ENCODE data around the gene PRRC2B. TPM values are rescaled to one million over a fixed set of nuclear protein-coding genes. Genes with fewer than 3 reads are reported as not detected.

Gene PRRC2B
- total RNA-seq, 1 donor: 70.9 TPM

GRCh38 chr9:131520503-131520902 lies 126.6 kb downstream of the PRRC2B start:
- Histone ChIP-seq H3K27ac (ENCODE audit: low read depth, low read length) (no peak overlapping the region), H3K36me3 (ENCODE audit: insufficient read depth, low read length) (peaks cover 87% of the 10 kb centered on the region), H3K4me2 (ENCODE audit: insufficient read depth, low read length) (no peak overlapping the region), H3K4me1 (ENCODE audit: insufficient read depth, low read length) (peaks cover 6% of the 10 kb centered on the region), H3K27me3 (ENCODE audit: insufficient read depth, low read length) (no peaks in the 10 kb centered on the region), H3K9me3 (ENCODE audit: low read depth, low read length) (no peaks in the 10 kb centered on the region), H3K4me3 (ENCODE audit: insufficient read depth, low read length) (no peak overlapping the region), H4K20me1 (ENCODE audit: insufficient read depth, low read length) (peaks cover 2% of the 10 kb centered on the region), H2AFZ (ENCODE audit: low read length) (no peak overlapping the region), H3K79me2 (ENCODE audit: insufficient read depth, low read length) (no peaks in the 10 kb centered on the region)
- DNase-seq (ENCODE audit: insufficient read length, low spot score, missing footprints): peak; percentile 66
- no peak for TF ChIP-seq CTCF (IDR thresholded peaks at IDR 0.05; ENCODE audit: extremely low read depth, low read depth, low read length)

GRCh38 chr9:131521203-131521602 lies 127.3 kb downstream of the PRRC2B start:
- Histone ChIP-seq H3K4me3 (ENCODE audit: insufficient read depth, low read length) (no peak overlapping the region), H3K4me2 (ENCODE audit: insufficient read depth, low read length) (no peak overlapping the region), H4K20me1 (ENCODE audit: insufficient read depth, low read length) (peaks cover 4% of the 10 kb centered on the region), H3K79me2 (ENCODE audit: insufficient read depth, low read length) (no peaks in the 10 kb centered on the region), H3K4me1 (ENCODE audit: insufficient read depth, low read length) (peaks cover 6% of the 10 kb centered on the region), H3K27me3 (ENCODE audit: insufficient read depth, low read length) (no peaks in the 10 kb centered on the region), H3K36me3 (ENCODE audit: insufficient read depth, low read length) (peaks cover 84% of the 10 kb centered on the region), H3K27ac (ENCODE audit: low read depth, low read length) (no peak overlapping the region), H2AFZ (ENCODE audit: low read length) (no peak overlapping the region), H3K9me3 (ENCODE audit: low read depth, low read length) (no peaks in the 10 kb centered on the region)
- no peak for TF ChIP-seq CTCF (IDR thresholded peaks at IDR 0.05; ENCODE audit: extremely low read depth, low read depth, low read length)
- peak; percentile 38 for DNase-seq (ENCODE audit: insufficient read length, low spot score, missing footprints)

- no peaks in the 10 kb centered on the region for H3K79me2 ChIP-seq (ENCODE audit: insufficient read depth, low read length)
- H4K20me1 ChIP-seq (ENCODE audit: insufficient read depth, low read length): peaks cover 5% of the 10 kb centered on the region
- H3K4me3 ChIP-seq (ENCODE audit: insufficient read depth, low read length): no peak overlapping the region
- no peak overlapping the region for H3K4me2 ChIP-seq (ENCODE audit: insufficient read depth, low read length)
- no peak for TF ChIP-seq CTCF (IDR thresholded peaks at IDR 0.05; ENCODE audit: extremely low read depth, low read depth, low read length)
- peaks cover 79% of the 10 kb centered on the region for H3K36me3 ChIP-seq (ENCODE audit: insufficient read depth, low read length)
- no peak overlapping the region for H2AFZ ChIP-seq (ENCODE audit: low read length)
- H3K27ac ChIP-seq (ENCODE audit: low read depth, low read length): no peak overlapping the region
- no peaks in the 10 kb centered on the region for H3K9me3 ChIP-seq (ENCODE audit: low read depth, low read length)
- H3K4me1 ChIP-seq (ENCODE audit: insufficient read depth, low read length): peaks cover 6% of the 10 kb centered on the region
- DNase-seq (ENCODE audit: insufficient read length, low spot score, missing footprints): no peak
- no peaks in the 10 kb centered on the region for H3K27me3 ChIP-seq (ENCODE audit: insufficient read depth, low read length)
Measured at GRCh38 chr9:131521822-131522221, 127.9 kb downstream of the PRRC2B start.

- Histone ChIP-seq H4K20me1 (ENCODE audit: insufficient read depth, low read length) (peaks cover 5% of the 10 kb centered on the region), H3K36me3 (ENCODE audit: insufficient read depth, low read length) (peaks cover 76% of the 10 kb centered on the region), H3K27me3 (ENCODE audit: insufficient read depth, low read length) (no peaks in the 10 kb centered on the region), H3K4me2 (ENCODE audit: insufficient read depth, low read length) (no peak overlapping the region), H3K9me3 (ENCODE audit: low read depth, low read length) (no peaks in the 10 kb centered on the region), H3K27ac (ENCODE audit: low read depth, low read length) (no peak overlapping the region), H3K4me1 (ENCODE audit: insufficient read depth, low read length) (peaks cover 6% of the 10 kb centered on the region), H3K79me2 (ENCODE audit: insufficient read depth, low read length) (no peaks in the 10 kb centered on the region), H2AFZ (ENCODE audit: low read length) (no peak overlapping the region), H3K4me3 (ENCODE audit: insufficient read depth, low read length) (no peak overlapping the region)
- DNase-seq (ENCODE audit: insufficient read length, low spot score, missing footprints): peak; percentile 46
- no peak for TF ChIP-seq CTCF (IDR thresholded peaks at IDR 0.05; ENCODE audit: extremely low read depth, low read depth, low read length)
Measured at GRCh38 chr9:131522257-131523085, 128.6 kb downstream of the PRRC2B start.

Measured in osteoblast (primary cell).